ENCODE data around the gene MYOZ3.

MYOZ3 gene

DNA sequence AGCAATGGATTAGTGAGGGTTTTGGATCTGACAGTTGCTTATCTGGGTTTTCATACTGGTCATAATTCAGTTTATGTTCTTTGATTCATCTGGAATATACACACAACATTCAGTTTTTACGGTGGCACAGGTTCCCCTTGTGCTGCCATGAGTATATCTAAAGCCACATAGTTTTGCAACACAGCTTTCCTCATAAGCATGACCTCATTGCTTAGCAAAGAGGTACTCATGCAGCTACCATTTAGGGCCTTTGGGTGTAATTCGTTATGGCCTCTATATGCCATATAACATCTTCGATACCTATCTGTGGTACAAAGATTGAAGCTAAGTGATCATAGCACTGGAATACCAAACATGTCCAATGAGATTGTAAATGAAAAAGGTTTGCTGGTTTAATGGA is 42.7 kb downstream of the MYOZ3 start:
- DNase-seq (ENCODE audit: low read depth), result no peak

DNA sequence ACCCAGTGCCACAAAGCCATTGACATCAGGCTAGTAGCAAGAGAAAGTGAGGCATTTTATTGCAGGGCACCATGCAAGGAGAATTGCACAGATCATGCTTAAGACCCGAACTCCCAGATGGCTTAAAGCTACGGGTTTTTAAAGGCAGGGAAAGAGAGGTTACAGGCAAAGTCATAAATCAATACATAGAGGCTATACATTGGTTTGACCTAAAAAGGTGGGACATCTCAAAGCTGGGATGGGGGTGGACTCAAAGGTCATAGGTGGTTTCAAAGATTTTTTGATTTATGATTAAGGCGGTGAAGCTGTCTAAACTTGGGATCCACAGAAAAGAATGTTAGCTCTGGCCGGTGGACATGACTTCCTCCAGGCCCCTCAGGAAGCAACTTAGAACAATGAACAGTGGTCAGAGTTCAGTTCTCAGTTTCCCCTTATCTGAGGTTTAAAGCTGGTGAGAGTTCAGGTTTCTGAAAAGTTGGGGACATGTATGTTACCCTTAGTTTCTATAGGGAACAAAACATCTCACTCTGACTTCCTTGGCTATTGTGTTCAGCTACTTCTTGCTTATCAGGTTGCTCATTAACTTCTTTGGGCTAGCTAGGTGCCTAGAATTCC is 45.8 kb downstream of the MYOZ3 start:
- DNase-seq (ENCODE audit: low read depth), result no peak

GRCh38 chr5:150710165-150710564 is 49.1 kb downstream of the MYOZ3 start:
- no peak for DNase-seq (ENCODE audit: low read depth)

DNA sequence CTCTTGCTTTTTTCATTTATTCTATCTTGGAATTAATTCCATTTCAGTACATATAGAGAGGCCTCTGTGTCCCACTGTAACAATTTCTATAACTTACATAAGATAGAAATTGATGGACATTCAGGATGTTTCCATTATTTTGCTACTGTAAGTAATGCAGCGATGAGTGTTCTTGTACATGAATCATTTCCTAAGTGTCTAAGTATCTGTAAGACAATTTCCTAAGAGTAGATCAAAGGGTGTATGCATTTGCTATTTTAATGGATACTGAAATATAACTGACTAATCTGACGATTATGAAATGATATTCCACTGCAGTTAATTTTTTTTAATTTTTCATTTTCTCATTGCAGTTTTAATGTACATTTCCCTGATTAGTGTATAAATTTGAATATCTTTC is 62.8 kb downstream of the MYOZ3 start:
- no peak for DNase-seq (ENCODE audit: low read depth)
